ENCODE data around the gene SMAD6. TPM values are rescaled to one million over a fixed set of nuclear protein-coding genes. Genes with fewer than 3 reads are reported as not detected.

The SMAD6 gene
- total RNA-seq, 1 donor: 31.8 TPM

DNA sequence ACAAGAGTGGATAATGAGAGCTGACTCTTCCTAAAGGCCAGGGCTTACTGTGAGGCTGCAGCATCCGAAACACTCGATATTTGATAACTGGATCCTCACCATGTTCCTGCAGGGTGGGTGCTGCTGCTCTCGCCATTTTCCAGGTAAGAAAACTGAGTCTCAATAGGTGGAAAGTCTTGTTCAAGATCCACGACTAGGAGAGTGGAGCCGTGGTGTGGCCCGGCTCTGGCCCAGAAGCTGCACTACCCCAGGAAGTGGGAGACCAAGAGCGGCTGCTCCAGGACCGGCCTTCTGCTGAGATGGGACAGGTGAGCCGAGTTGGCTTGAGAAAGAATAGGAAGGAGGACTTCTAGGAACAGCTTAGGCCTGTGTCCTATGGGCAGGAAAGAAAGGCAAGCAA lies 121.6 kb downstream of the SMAD6 start:
- H3K79me2 ChIP-seq (ENCODE audit: insufficient read depth, low read length): no peaks in the 10 kb centered on the region
- no peak overlapping the region for H2AFZ ChIP-seq (ENCODE audit: low read length)
- no peak for DNase-seq (ENCODE audit: insufficient read length, low spot score, missing footprints)
- no peaks in the 10 kb centered on the region for H3K9me3 ChIP-seq (ENCODE audit: low read depth, low read length)
- no peaks in the 10 kb centered on the region for H3K36me3 ChIP-seq (ENCODE audit: insufficient read depth, low read length)
- no peaks in the 10 kb centered on the region for H4K20me1 ChIP-seq (ENCODE audit: insufficient read depth, low read length)
- H3K4me2 ChIP-seq (ENCODE audit: insufficient read depth, low read length): no peak overlapping the region
- H3K4me1 ChIP-seq (ENCODE audit: insufficient read depth, low read length): peaks cover 22% of the 10 kb centered on the region
- TF ChIP-seq, protein P1, sequence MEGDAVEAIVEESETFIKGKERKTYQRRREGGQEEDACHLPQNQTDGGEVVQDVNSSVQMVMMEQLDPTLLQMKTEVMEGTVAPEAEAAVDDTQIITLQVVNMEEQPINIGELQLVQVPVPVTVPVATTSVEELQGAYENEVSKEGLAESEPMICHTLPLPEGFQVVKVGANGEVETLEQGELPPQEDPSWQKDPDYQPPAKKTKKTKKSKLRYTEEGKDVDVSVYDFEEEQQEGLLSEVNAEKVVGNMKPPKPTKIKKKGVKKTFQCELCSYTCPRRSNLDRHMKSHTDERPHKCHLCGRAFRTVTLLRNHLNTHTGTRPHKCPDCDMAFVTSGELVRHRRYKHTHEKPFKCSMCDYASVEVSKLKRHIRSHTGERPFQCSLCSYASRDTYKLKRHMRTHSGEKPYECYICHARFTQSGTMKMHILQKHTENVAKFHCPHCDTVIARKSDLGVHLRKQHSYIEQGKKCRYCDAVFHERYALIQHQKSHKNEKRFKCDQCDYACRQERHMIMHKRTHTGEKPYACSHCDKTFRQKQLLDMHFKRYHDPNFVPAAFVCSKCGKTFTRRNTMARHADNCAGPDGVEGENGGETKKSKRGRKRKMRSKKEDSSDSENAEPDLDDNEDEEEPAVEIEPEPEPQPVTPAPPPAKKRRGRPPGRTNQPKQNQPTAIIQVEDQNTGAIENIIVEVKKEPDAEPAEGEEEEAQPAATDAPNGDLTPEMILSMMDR (IDR thresholded peaks at IDR 0.05; ENCODE audit: extremely low read depth, low read depth, low read length): no peak
- no peak overlapping the region for H3K4me3 ChIP-seq (ENCODE audit: insufficient read depth, low read length)
- no peaks in the 10 kb centered on the region for H3K27me3 ChIP-seq (ENCODE audit: insufficient read depth, low read length)
- H3K27ac ChIP-seq (ENCODE audit: low read depth, low read length): no peak overlapping the region

DNA sequence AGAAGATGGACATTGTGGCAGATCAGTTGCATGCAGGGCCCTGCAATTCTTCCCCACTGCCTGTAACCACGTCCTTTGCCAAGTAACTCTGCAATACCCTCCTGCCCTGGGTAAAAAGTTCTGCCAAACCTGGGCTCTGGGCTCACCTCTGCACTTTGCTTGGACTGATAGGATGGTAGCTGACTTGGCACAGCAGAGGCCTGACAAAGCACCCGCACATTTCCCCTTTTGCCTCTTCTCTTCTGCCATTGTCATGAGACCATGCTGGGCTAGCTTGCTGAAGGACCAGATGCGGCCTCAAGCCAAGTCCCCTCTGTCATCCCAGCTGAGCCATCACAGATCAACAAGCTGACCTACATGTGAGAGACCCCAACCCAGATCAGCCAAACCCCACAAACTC lies 122.4 kb downstream of the SMAD6 start:
- H3K4me2 ChIP-seq (ENCODE audit: insufficient read depth, low read length): no peak overlapping the region
- peaks cover 20% of the 10 kb centered on the region for H3K4me1 ChIP-seq (ENCODE audit: insufficient read depth, low read length)
- H4K20me1 ChIP-seq (ENCODE audit: insufficient read depth, low read length): no peaks in the 10 kb centered on the region
- H3K27ac ChIP-seq (ENCODE audit: low read depth, low read length): no peak overlapping the region
- H3K27me3 ChIP-seq (ENCODE audit: insufficient read depth, low read length): no peaks in the 10 kb centered on the region
- H2AFZ ChIP-seq (ENCODE audit: low read length): no peak overlapping the region
- DNase-seq (ENCODE audit: insufficient read length, low spot score, missing footprints): no peak
- H3K79me2 ChIP-seq (ENCODE audit: insufficient read depth, low read length): no peaks in the 10 kb centered on the region
- TF ChIP-seq, protein P1 (IDR thresholded peaks at IDR 0.05; ENCODE audit: extremely low read depth, low read depth, low read length): no peak
- H3K36me3 ChIP-seq (ENCODE audit: insufficient read depth, low read length): no peaks in the 10 kb centered on the region
- H3K4me3 ChIP-seq (ENCODE audit: insufficient read depth, low read length): no peak overlapping the region
- H3K9me3 ChIP-seq (ENCODE audit: low read depth, low read length): no peaks in the 10 kb centered on the region

DNA sequence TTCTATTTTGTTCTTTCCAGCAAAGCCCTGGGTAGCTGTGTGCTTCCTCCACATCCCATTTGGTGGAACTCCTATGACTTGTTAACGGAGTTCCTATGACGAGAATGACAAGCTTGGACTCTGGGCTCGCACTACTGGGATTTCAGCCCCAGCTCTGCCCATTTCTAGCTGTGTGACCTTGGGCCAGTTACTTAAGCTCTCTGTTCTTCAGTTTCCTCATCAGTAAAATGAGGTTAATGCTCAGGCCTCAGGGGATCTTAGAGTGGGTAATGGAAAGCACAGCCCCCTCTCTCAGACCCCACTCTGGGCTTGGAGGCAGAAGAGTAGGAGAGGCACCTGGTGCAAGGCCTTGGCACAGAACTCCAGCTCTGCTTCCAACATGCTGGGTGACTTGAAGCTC lies 123.1 kb downstream of the SMAD6 start:
- H3K4me3 ChIP-seq (ENCODE audit: insufficient read depth, low read length): no peak overlapping the region
- H3K79me2 ChIP-seq (ENCODE audit: insufficient read depth, low read length): no peaks in the 10 kb centered on the region
- H3K27ac ChIP-seq (ENCODE audit: low read depth, low read length): no peak overlapping the region
- H3K4me2 ChIP-seq (ENCODE audit: insufficient read depth, low read length): no peak overlapping the region
- H3K4me1 ChIP-seq (ENCODE audit: insufficient read depth, low read length): peaks cover 27% of the 10 kb centered on the region
- no peak for DNase-seq (ENCODE audit: insufficient read length, low spot score, missing footprints)
- H4K20me1 ChIP-seq (ENCODE audit: insufficient read depth, low read length): no peaks in the 10 kb centered on the region
- no peak overlapping the region for H2AFZ ChIP-seq (ENCODE audit: low read length)
- H3K36me3 ChIP-seq (ENCODE audit: insufficient read depth, low read length): no peaks in the 10 kb centered on the region
- H3K9me3 ChIP-seq (ENCODE audit: low read depth, low read length): no peaks in the 10 kb centered on the region
- TF ChIP-seq, protein P1 (IDR thresholded peaks at IDR 0.05; ENCODE audit: extremely low read depth, low read depth, low read length): no peak
- H3K27me3 ChIP-seq (ENCODE audit: insufficient read depth, low read length): no peaks in the 10 kb centered on the region

DNA sequence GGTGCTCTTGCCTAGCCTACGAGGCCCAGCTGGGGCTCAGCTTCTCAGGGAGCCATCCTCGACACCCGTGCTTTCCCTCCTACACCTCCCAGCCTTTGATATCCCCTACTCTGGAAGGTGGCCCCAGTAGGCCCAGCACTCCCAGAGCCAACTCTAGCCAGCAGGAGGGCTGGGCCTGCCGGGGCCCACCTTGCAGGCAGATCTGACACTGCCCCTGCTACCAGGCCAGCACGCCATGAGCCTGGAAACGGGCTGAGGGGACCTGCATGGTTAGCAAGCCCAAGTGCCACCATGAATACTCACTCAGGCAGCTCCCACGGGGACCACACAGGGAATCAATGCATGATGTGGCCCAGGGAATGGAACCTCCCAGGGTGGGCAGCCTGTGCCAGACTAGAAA lies 123.7 kb downstream of the SMAD6 start:
- Histone ChIP-seq H3K27me3 (ENCODE audit: insufficient read depth, low read length) (no peaks in the 10 kb centered on the region), H3K36me3 (ENCODE audit: insufficient read depth, low read length) (no peaks in the 10 kb centered on the region), H3K27ac (ENCODE audit: low read depth, low read length) (no peak overlapping the region), H3K4me2 (ENCODE audit: insufficient read depth, low read length) (no peak overlapping the region), H3K4me3 (ENCODE audit: insufficient read depth, low read length) (no peak overlapping the region), H3K79me2 (ENCODE audit: insufficient read depth, low read length) (no peaks in the 10 kb centered on the region), H2AFZ (ENCODE audit: low read length) (no peak overlapping the region), H4K20me1 (ENCODE audit: insufficient read depth, low read length) (no peaks in the 10 kb centered on the region), H3K9me3 (ENCODE audit: low read depth, low read length) (no peaks in the 10 kb centered on the region), H3K4me1 (ENCODE audit: insufficient read depth, low read length) (peaks cover 33% of the 10 kb centered on the region)
- no peak for DNase-seq (ENCODE audit: insufficient read length, low spot score, missing footprints)
- TF ChIP-seq, protein P1 (IDR thresholded peaks at IDR 0.05; ENCODE audit: extremely low read depth, low read depth, low read length): no peak

Measured in osteoblast (primary cell).